Measurements from ENCODE around the gene NLRP7. TPM values are rescaled to one million over a fixed set of nuclear protein-coding genes. Genes with fewer than 3 reads are reported as not detected.
"Not testable (repeated sequence)": the region's sequence is repeated elsewhere in the genome, so short reads cannot be mapped to it uniquely, and the experiment has no call there.

Gene NLRP7
- total and polyA plus RNA-seq, 8 donors: 0.09 to 0.20 TPM; not detected in 6

DNA sequence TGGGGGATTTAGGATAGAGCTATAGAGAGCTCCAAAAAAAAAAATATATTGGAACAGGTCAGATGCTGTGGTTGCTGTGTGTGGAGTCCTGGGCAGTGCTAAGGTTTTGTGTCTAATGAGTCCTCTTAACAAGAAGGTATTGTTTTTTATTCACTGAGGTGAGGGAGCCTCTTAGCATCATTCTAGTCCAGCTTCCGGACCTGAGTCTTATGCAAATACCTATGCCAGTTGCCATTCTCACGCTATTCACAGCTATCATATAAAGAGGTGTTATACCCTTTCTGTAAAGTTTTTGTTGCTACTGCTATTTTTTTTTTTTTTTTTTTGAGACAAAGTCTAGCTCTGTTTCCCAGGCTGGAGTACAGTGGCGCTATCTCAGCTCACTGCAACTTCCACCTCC is 20.3 kb upstream of the NLRP7 start:
- no peaks in the 10 kb centered on the region for H3K36me3 ChIP-seq
- no peaks in the 10 kb centered on the region for H3K4me1 ChIP-seq
- TF ChIP-seq, protein P1, sequence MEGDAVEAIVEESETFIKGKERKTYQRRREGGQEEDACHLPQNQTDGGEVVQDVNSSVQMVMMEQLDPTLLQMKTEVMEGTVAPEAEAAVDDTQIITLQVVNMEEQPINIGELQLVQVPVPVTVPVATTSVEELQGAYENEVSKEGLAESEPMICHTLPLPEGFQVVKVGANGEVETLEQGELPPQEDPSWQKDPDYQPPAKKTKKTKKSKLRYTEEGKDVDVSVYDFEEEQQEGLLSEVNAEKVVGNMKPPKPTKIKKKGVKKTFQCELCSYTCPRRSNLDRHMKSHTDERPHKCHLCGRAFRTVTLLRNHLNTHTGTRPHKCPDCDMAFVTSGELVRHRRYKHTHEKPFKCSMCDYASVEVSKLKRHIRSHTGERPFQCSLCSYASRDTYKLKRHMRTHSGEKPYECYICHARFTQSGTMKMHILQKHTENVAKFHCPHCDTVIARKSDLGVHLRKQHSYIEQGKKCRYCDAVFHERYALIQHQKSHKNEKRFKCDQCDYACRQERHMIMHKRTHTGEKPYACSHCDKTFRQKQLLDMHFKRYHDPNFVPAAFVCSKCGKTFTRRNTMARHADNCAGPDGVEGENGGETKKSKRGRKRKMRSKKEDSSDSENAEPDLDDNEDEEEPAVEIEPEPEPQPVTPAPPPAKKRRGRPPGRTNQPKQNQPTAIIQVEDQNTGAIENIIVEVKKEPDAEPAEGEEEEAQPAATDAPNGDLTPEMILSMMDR (IDR thresholded peaks at IDR 0.05): no peak
- intact Hi-C loops (cut with DNase I): no loop called here
- no peaks in the 10 kb centered on the region for H3K27me3 ChIP-seq
- DNase-seq: no peak
- H3K27ac ChIP-seq: no peak overlapping the region
- ATAC-seq: no peak
- peaks cover 0 to 2% of the 10 kb centered on the region in 2 donors for H3K9me3 ChIP-seq
- H3K4me3 ChIP-seq: no peak overlapping the region

DNA sequence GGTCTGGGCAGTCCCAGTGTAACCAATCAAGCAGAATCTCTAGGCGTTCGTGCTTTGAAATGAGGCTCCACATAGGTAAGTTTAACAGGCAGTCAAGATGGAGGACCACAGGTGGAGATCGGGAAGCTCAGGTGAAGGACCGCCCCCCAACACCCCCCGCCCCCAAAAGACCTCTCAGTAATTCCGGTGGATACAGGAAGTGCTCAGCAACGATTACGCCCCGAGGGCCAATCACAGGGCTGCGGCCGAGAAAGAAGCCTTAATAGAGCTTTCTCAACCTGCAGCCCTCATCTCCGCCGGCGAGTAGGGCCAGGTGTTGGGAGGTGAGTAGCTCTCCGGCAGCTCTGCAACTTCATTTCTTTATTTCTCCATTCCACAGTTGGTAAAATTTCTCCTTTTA is 17.7 kb upstream of the NLRP7 start:
- ATAC-seq: peak; percentile 90
- H3K36me3 ChIP-seq; intact Hi-C loops (cut with DNase I); H3K4me3 ChIP-seq; DNase-seq; H3K27me3 ChIP-seq; H3K27ac ChIP-seq; H3K4me1 ChIP-seq; H3K9me3 ChIP-seq: not testable (repeated sequence)

DNA sequence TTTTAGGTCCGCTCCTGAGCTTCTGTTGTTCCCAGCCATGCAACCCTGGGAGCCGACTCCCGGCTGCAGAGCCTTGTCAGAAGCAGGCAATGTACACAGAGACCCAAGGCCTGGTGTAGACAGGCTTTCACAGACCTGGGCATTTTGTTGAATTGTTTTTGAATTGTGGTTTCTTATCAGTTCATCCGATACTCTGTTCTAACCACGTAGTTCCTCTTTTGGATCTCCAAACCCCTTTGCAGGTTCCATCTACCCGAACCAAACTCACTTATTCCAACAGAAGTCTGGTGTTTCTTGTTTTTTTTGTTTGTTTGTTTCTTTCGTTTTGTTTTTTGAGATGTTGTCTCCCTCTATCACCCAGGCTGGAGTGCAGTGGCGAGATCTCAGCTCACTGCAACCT is 12.5 kb upstream of the NLRP7 start:
- H3K27me3 ChIP-seq: peaks cover 0 to 8% of the 10 kb centered on the region in 2 donors
- no peak overlapping the region for H3K27ac ChIP-seq
- ATAC-seq: no peak
- TF ChIP-seq, protein P1 (IDR thresholded peaks at IDR 0.05): no peak
- H3K4me1 ChIP-seq: no peaks in the 10 kb centered on the region
- H3K9me3 ChIP-seq: no peaks in the 10 kb centered on the region
- DNase-seq: no peak
- no peaks in the 10 kb centered on the region for H3K36me3 ChIP-seq
- intact Hi-C loops (cut with DNase I): no loop called here
- no peak overlapping the region for H3K4me3 ChIP-seq

DNA sequence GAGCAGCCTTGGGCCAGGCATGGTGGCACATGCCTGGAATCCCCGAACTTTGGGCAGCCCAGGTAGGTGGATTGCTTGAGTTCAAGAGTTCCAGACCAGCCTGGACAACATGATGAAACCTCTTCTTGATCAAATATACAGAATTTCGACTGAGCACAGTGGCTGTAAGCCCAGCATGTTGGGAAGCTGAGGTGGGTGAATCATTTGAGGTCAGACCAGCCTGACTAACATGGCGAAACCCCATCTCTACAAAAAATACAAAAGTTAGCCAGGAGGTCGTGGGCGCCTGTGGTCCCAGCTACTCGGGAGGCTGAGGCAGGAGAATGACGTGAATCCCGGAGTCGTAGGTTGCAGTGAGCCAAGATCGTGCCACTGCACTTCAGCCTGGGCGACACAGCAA is 8.0 kb upstream of the NLRP7 start:
- intact Hi-C loops (cut with DNase I): no loop called here
- ATAC-seq (no peak), DNase-seq (no peak)
- peaks cover 0 to 14% of the 10 kb centered on the region in 2 donors for H3K27me3 ChIP-seq
- no peak overlapping the region for H3K4me3 ChIP-seq
- H3K4me1 ChIP-seq: peaks cover 0 to 7% of the 10 kb centered on the region in 2 donors
- H3K36me3 ChIP-seq: no peaks in the 10 kb centered on the region
- TF ChIP-seq, protein P1 (IDR thresholded peaks at IDR 0.05): no peak
- no peaks in the 10 kb centered on the region for H3K9me3 ChIP-seq
- H3K27ac ChIP-seq: no peak overlapping the region

DNA sequence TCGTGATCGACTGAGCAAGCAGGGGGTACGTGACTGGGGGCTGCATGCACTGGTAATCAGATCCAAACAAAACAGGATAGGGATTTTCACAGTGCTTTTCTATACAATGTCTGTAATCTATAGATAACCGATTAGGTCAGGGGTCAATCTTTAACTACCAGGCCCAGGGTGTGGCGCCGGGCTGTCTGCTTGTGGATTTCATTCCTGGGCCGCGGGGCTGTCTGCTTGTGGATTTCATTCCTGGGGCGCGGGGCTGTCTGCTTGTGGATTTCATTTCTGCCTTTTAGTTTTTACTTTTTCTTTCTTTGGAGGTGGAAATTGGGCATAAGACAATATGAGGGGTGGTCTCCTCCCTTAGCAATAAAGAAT is 6.0 kb upstream of the NLRP7 start:
- ATAC-seq; H3K36me3 ChIP-seq; H3K4me1 ChIP-seq; H3K9me3 ChIP-seq; H3K4me3 ChIP-seq; DNase-seq; intact Hi-C loops (cut with DNase I); H3K27ac ChIP-seq: not testable (repeated sequence)
- peaks cover 0 to 12% of the 10 kb centered on the region in 2 donors for H3K27me3 ChIP-seq

DNA sequence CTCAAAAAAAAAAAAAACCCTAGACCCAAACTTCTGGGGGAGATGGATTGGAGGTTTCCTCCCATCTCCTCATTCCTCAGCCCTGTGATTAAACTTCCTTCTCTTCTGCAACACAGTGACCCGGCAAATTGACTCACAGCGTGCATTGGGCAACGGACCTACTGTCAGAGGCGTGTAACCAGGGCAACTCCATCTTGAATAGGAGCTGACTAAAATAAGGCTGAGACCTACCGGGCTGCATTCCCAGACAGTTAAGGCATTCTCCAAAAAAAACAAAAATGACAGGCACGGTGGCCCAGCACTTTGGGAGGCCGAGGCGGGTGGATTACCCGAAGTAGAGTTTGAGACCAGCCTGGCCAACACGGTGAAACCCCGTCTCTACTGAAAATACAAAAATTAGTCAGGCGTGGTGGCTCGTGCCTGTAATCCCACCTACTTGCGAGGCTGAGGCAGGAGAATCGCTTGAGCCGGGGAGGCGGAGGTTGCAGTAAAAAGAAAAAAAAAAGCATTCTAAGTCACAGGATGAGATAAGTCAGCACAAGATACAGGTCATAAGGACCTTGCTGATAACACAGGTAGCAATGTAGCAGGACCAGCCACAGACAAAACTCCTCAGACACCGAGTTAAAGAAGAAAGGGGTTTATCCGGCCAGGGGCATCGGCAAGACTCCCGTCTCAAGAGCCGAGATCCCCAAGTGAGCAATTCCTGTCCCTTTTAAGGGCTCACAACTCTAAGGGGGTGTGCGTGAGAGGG is 5.4 kb upstream of the NLRP7 start:
- Histone ChIP-seq H3K27ac (no peak overlapping the region), H3K27me3 (peaks cover 0 to 12% of the 10 kb centered on the region in 2 donors), H3K4me1 (peaks cover 0 to 7% of the 10 kb centered on the region in 2 donors), H3K4me3 (no peak overlapping the region), H3K9me3 (no peaks in the 10 kb centered on the region), H3K36me3 (no peaks in the 10 kb centered on the region)
- TF ChIP-seq, protein P1 (IDR thresholded peaks at IDR 0.05): no peak
- intact Hi-C loops (cut with DNase I): no loop called here
- peak; percentile 69 for ATAC-seq
- peak in 1 of 4 donors; percentile 63 for DNase-seq

DNA sequence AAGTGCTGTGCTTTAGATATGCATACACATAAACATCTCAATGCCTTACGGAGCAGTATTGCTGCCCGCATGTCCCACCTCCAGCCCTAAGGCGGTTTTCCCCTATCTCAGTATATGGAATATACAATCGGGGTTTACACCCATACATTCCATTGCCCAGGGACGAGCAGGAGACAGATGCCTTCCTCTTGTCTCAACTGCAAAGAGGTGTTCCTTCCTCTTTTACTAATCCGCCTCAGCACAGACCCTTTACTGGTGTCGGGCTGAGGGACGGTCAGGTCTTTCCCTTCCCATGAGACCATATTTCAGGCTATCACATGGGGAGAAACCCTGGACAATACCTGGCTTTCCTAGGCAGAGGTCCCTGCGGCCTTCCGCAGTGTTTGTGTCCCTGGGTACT is 3.2 kb upstream of the NLRP7 start:
- DNase-seq; ATAC-seq; H3K4me3 ChIP-seq; intact Hi-C loops (cut with DNase I); H3K36me3 ChIP-seq; H3K9me3 ChIP-seq; H3K27ac ChIP-seq; H3K4me1 ChIP-seq: not testable (repeated sequence)
- peaks cover 0 to 12% of the 10 kb centered on the region in 2 donors for H3K27me3 ChIP-seq

Measured in left lung (tissue), 10 donors.